HG03095 (cell line): ENCODE data around the gene EPHA4.
"Not testable (repeated sequence)": the region's sequence is repeated elsewhere in the genome, so short reads cannot be mapped to it uniquely, and the experiment has no call there.

Source experiments
- ATAC-seq: cut with Tn5 transposase; IDR thresholded peaks from one replicate; pipeline ENCODE4 v1.9.1; 2021; ENCODE audit warnings: moderate library complexity; ENCODE audit not compliant: unreplicated experiment

The EPHA4 gene

GRCh38 chr2:221513232-221513631, 58.9 kb downstream of the EPHA4 start:
- no peak for ATAC-seq

- not testable (repeated sequence) for ATAC-seq
These were observed 60.8 kb downstream of the EPHA4 start for GRCh38 chr2:221511325-221511724.

- ATAC-seq, result no peak
These were observed 65.6 kb downstream of the EPHA4 start for GRCh38 chr2:221506469-221506868.

GRCh38 chr2:221505605-221506004, 66.5 kb downstream of the EPHA4 start:
- ATAC-seq, result no peak

- no peak for ATAC-seq
These were observed 67.2 kb downstream of the EPHA4 start for GRCh38 chr2:221504905-221505304.

GRCh38 chr2:221503965-221504364, 68.1 kb downstream of the EPHA4 start:
- ATAC-seq, result no peak

- ATAC-seq, result no peak
These were observed 69.7 kb downstream of the EPHA4 start for GRCh38 chr2:221502270-221503010.

- ATAC-seq, result no peak
These were observed 70.2 kb downstream of the EPHA4 start for GRCh38 chr2:221501883-221502269.

- no peak for ATAC-seq
These were observed 70.8 kb downstream of the EPHA4 start for GRCh38 chr2:221501210-221501882.

- ATAC-seq, result no peak
These were observed 71.4 kb downstream of the EPHA4 start for GRCh38 chr2:221500501-221501209.

GRCh38 chr2:221495731-221496130, 76.4 kb downstream of the EPHA4 start:
- ATAC-seq, result no peak

- no peak for ATAC-seq
These were observed 77.5 kb downstream of the EPHA4 start for GRCh38 chr2:221494556-221494955.

- no peak for ATAC-seq
These were observed 78.7 kb downstream of the EPHA4 start for GRCh38 chr2:221493391-221493790.

- no peak for ATAC-seq
These were observed 79.5 kb downstream of the EPHA4 start for GRCh38 chr2:221492636-221493035.

- ATAC-seq, result no peak
These were observed 81.5 kb downstream of the EPHA4 start for GRCh38 chr2:221490506-221491060.

GRCh38 chr2:221488136-221488807, 83.8 kb downstream of the EPHA4 start:
- ATAC-seq, result no peak

- ATAC-seq, result no peak
These were observed 86.0 kb downstream of the EPHA4 start for GRCh38 chr2:221486106-221486505.

GRCh38 chr2:221485503-221485870, 86.6 kb downstream of the EPHA4 start:
- ATAC-seq, result no peak

- no peak for ATAC-seq
These were observed 87.2 kb downstream of the EPHA4 start for GRCh38 chr2:221484761-221485502.

- no peak for ATAC-seq
These were observed 89.2 kb downstream of the EPHA4 start for GRCh38 chr2:221482666-221483455.
